Measurements from ENCODE around the gene NFIL3.

DNA sequence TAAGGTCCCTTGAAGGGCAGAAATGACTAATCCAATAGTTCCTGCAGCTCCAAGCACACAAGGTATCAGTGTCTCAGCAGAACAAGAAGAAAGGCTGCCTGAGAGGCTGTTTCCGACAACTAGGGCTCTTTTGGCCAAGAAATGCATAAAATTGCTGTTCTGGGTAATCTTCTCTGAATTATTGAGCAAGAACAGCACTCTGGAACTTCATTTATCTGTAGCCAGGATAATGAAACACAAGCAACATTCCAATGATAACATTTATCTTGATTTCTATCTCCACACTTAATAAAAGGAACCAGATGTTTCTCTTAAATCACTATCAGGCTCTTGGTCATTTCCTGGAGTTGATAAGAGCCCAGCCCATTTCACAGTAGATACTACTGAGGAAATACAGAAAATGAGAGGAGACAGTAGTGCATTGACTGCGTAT is 44.9 kb downstream of the NFIL3 start:
- TF ChIP-seq, protein P1, sequence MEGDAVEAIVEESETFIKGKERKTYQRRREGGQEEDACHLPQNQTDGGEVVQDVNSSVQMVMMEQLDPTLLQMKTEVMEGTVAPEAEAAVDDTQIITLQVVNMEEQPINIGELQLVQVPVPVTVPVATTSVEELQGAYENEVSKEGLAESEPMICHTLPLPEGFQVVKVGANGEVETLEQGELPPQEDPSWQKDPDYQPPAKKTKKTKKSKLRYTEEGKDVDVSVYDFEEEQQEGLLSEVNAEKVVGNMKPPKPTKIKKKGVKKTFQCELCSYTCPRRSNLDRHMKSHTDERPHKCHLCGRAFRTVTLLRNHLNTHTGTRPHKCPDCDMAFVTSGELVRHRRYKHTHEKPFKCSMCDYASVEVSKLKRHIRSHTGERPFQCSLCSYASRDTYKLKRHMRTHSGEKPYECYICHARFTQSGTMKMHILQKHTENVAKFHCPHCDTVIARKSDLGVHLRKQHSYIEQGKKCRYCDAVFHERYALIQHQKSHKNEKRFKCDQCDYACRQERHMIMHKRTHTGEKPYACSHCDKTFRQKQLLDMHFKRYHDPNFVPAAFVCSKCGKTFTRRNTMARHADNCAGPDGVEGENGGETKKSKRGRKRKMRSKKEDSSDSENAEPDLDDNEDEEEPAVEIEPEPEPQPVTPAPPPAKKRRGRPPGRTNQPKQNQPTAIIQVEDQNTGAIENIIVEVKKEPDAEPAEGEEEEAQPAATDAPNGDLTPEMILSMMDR (IDR thresholded peaks at IDR 0.05) = no peak
- TF ChIP-seq POLR2A (IDR thresholded peaks at IDR 0.05) = no peak
